ENCODE data around the gene FCER2.

Gene FCER2

GRCh38 chr19:7732045-7732444 is 30.1 kb upstream of the FCER2 start, which contains the start of gene CLEC4G:
CLEC4G (minus strand) TSS chr19:7732110; CDS start chr19:7732102, 8 bp downstream.
- DNase-seq = no peak

DNA sequence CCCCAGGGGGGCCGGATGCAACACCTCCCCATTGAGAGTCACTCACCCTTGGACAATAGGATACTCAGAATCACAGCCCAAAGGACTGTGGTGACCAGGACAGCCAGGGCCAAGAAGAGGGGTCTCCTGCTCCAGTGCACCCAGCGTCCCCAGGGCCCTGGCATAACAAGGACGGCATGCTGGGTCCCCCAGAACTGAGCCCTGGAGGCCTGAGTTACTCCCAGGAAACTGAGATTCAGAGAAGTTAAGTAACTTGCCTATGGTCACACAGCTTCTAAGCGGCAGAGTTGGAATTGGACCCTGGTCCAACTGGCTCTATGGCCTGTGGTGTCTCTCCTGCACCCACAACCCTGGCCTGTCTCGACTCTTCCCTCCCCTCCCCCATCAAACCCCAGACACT is 29.7 kb upstream of the FCER2 start:
- no peak for DNase-seq

- DNase-seq = no peak
These were observed 29.3 kb upstream of the FCER2 start for GRCh38 chr19:7731218-7731595.

- no peak for DNase-seq
These were observed 28.6 kb upstream of the FCER2 start for GRCh38 chr19:7730286-7731217.

DNA sequence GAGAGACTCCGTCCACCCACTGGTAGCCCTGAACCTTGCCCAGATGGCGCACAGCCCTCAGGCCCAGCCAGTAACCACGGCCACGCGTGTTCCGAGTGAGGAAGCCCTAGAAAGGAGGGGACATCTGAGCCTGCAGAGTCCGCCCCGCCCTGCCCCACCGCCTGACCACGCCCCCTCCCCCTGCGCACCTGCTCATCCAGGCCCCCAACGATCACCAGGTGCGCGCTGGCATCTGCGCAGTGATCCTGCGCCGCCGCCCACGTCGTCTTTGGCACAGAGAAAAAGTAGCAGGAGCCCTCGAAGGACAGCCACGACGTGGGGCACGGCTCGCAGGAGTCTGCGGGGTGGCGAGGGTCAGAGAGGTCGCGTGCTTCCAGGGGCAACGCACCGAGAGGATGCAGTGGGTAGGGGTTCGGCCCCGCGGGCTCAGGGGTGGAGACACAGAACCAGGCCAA is 27.9 kb upstream of the FCER2 start:
- DNase-seq = no peak

GRCh38 chr19:7729211-7729610 is 27.3 kb upstream of the FCER2 start:
- no peak for DNase-seq

GRCh38 chr19:7725791-7726190 is 23.9 kb upstream of the FCER2 start:
- no peak for DNase-seq

DNA sequence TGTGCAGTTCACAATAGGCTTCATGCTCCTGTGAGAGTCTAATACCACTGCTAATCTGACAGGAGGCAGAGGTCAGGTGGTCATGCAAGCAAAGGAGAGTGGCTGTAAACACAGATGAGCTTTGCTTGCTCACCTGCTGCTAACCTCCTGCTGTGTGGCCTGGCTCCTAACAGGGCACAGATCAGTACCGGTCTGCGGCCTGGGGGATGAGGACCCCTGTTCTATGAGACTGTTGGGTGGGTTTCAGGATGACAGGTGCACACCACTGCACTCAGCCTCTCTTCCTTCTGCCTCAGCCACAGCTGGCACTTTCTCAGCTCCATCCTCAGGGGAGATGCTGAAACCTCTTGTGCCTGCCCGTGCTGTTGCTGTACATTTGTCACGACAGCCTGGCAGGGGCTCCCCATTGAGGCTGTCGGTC is 20.3 kb upstream of the FCER2 start:
- no peak for DNase-seq

DNA sequence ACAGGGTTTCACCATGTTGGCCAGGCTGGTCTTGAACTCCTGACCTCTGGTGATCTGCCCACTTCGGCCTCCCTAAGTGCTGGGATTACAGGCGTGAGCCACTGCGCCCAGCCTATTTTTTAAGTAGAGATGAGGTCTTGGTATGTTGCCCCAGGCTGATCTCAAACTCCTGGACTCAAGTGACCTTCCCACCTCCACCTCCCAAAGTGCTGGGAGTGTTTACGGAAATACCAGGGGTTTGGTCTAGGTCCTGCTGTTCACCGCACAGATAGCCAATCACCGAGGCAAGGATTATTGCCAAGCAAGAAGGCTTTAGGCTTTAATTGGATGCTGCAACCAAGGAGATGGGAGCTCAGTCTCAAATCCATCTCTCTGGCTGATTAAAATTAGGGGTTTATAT is 18.4 kb upstream of the FCER2 start:
- no peak for DNase-seq

DNA sequence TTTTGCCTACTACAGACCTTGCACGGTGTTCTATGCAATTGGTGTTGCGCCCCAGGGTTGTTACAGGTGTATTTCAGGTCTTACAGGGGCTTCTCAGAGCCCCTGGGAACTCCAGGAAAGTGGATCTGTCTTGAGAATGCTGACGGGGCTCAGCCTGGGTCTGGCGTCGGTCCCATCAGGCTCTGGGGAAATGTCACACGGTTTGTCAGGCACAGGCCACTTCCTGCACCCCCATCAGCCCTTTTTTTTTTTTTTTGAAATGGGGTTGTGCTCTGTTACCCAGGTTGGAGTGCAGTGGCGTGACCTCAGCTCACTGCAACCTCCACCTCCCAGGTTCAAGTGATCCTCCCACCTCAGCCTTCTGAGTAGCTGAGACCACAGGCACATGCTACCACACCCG is 16.7 kb upstream of the FCER2 start:
- DNase-seq = no peak

GRCh38 chr19:7716762-7717161 is 14.8 kb upstream of the FCER2 start:
- no peak for DNase-seq

GRCh38 chr19:7715671-7716070 is 13.7 kb upstream of the FCER2 start:
- no peak for DNase-seq

GRCh38 chr19:7710616-7711015 is 8.7 kb upstream of the FCER2 start:
- no peak for DNase-seq

DNA sequence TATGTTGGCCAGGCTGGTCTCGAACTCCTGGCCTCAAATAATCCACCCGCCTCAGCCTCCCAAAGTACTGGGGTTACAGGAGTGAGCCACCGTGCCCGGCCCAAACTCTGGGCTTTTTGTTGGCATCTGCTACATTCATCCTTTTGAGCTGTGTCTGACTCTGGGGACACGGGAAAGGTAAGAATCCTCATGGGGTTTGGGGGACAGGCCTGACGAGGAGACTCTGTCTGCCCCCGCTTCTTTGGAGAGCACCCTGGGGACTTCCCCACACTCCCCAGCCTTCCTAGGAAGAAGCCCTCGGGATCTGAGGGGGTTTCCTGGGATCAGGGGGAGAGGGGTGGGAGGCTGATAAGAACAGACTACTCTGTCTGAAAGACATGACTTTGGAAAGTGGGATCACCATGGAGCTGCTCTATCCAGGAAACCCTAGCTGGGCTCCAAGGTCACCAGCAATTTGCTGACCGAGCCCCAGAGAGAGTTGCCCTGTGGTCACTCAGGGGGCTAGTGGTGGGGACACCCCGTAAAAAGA is 8.1 kb upstream of the FCER2 start:
- no peak for DNase-seq

DNA sequence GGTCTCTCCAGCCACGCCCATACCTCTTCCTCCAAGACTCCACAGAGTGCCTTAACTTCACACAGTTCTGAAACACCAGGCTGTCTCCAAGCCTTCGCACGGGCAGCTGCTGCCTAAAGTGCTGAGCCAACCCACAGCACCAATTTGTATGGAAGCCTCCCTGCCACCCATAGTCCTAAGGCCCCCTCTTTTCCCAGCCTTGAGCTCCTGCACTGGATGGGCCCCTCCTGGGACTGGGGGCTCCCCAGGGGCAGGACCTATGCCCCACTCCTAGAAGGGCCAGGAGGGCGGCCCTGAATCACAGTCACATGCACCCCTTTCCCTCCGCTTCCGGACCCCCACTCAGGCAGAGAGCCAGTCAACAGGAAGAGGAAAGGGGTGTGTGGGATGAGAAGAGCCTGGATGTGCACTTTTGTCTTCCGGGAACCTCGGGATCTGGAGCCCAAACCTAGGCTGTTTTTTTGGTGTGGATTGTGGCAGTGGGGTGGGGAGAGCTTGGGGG is 5.1 kb upstream of the FCER2 start:
- no peak for DNase-seq

DNA sequence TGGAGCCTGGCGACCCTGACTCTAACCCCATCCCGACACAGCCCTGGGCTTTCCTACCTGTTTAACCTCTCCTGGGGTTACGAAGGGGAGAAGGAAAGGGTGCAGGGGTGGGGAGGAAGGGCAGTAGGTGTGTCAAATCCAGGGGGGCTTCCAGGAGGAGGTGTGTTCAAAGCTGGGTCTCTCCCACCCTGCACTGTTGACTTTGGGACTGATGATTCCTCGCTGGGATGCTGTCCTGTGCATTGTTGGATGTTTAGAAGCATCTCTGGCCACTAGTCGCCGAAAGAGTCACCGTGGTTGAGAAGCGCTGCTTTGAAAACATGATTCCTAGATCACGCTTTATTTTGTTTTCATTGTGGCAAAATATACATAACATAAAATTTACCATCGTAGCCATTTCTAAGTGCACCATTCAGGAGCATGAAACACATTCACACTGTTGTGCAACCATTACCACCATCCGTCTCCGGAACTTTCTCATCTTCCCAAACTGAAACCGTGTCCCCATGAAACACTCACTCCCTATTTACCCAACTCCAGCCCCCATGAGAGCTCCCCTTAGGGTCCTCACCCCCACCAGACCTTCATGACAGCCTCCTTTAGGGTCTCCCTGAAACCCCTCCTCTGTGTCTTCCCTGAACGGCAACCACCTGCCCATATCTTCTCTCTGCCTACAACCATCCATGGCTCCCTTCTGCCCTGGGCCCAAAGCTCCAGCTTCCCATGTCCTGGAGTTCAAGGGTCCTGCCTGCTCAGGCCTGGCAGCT is 4.4 kb upstream of the FCER2 start:
- DNase-seq = no peak

- DNase-seq = no peak
These were observed 3.7 kb upstream of the FCER2 start for GRCh38 chr19:7705387-7706187.

DNA sequence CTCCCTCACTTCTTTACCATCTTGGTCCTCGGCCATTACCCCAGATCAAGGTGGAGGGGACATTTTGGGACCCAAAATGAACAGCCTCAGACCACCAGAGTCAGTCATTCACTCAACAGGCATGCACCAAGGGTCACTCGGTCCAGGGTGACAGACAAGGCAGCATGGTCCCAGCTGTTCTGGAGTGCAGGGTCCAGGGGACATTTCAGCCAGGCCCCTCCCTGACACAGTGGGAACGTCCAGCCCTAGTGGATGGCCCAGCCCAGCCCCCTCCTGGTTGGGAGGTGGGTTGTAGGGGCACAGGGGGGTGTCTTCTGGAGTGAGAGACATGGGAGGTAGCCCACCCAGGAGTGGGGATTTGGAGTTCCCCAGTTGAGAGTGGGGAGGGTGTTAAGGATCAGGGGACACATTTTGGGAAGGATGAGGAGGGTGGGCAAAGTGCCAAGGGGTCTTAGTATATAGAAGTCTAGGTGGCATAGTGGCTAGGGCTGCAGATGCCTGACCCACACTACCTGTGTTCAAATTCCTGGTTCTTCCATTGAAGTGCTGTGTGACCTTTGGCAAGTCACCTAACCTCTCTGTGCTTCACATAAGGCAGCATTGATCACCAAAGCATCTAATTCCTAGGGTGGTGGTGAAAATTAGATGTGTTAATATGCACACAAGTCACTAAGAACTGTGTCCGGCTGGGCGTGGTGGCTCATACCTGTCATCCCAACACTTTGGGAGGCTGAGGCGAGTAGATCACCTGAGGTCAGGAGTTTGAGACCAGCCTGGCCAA is 2.5 kb upstream of the FCER2 start:
- no peak for DNase-seq

- no peak for DNase-seq
These were observed 1.4 kb upstream of the FCER2 start for GRCh38 chr19:7703332-7703731.

- no peak for DNase-seq
These were observed 780 bp downstream of the FCER2 start for GRCh38 chr19:7701049-7701653.

All from right hindlimb (tissue), 1 donor.